ENCODE data around the gene TRAPPC2B.

DNA sequence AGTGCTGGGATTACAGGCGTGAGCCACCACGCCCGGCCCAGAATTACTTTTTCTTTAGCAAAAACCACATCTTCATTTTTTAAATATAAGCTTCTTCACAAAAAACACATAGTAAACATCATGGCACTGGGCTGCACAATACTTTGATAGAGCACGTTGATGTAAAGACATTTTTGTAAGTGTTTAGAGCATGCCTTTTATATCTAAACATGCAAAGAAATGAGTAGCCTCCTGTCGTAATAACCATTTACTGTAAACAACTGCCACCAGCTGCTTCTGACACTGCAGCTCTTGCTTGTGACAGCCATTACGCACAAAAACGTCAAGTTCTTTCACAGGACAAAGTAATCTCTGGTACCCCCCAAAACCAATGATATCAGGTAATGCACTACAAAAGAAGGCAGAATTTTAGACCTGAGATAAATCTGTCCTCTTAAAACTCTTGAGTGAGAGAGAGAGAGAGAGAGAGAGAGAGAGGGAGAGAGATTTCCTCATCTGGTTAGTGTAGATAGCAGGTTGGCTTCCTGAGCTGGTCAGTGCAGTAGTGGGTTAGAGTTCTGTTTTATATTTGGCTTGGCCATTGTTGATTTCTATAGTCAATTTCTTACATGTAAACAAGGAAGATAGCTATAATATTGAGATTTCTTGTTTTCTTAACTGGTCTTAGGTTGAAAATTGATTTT lies 19.6 kb downstream of the TRAPPC2B start:
- TF ChIP-seq CTCF (IDR thresholded peaks at IDR 0.05; ENCODE audit: low read depth, low read length, missing input control) (no peak), RAD21 (IDR thresholded peaks at IDR 0.05) (no peak)

All from liver (tissue), 3 donors.